Calu3 (cell line): ENCODE results near the gene MGMT. TPM values are rescaled to one million over a fixed set of nuclear protein-coding genes. Genes with fewer than 3 reads are reported as not detected.

Source experiments
- BruUV-seq: library from RNA; stranded (reverse); fragments of 400-500 nt; replicated peaks from 2 replicates; lab custom pipeline; 2021; lab: Mats Ljungman, UMichigan
- CTCF ChIA-PET: fragments of 300-600 bp; sonication (Branson Sonifier 250); formaldehyde crosslinking; loops from one replicate; lab custom pipeline; 2022; ENCODE audit warnings: antibody characterized with exemption; lab: Charles Lee
- DNase-seq: peaks from one replicate; pipeline ENCODE4 v3.0.0; 2022
- H3K27ac Mint-ChIP-seq: one replicate; pipeline ENCODE4 v1.8.0; 2022; ENCODE audit warnings: mixed read lengths; ENCODE audit not compliant: unreplicated experiment
- H3K27me3 Mint-ChIP-seq: one replicate; pipeline ENCODE4 v1.8.0; 2022; ENCODE audit warnings: mixed read lengths; ENCODE audit not compliant: unreplicated experiment
- H3K36me3 Mint-ChIP-seq: one replicate; pipeline ENCODE4 v1.8.0; 2022; ENCODE audit warnings: mild to moderate bottlenecking, moderate library complexity, mixed read lengths; ENCODE audit not compliant: insufficient read depth, unreplicated experiment
- H3K4me1 Mint-ChIP-seq: one replicate; pipeline ENCODE4 v1.8.0; 2022; ENCODE audit warnings: mild to moderate bottlenecking, low read depth, mixed read lengths; ENCODE audit not compliant: unreplicated experiment
- H3K4me3 Mint-ChIP-seq: one replicate; pipeline ENCODE4 v1.8.0; 2022; ENCODE audit warnings: mild to moderate bottlenecking, low read depth, moderate library complexity, mixed read lengths; ENCODE audit not compliant: unreplicated experiment
- H3K9me3 Mint-ChIP-seq: one replicate; pipeline ENCODE4 v1.8.0; 2022; ENCODE audit warnings: low read depth, mixed read lengths; ENCODE audit not compliant: unreplicated experiment
- CTCF ChIP-seq: fragments of 200-600 bp; IDR thresholded peaks from one replicate; pipeline ENCODE4 v1.8.0; 2022; ENCODE audit warnings: antibody characterized with exemption; ENCODE audit not compliant: unreplicated experiment
- intact Hi-C: fragments of 100-400 bp; cut with micrococcal nuclease; formaldehyde crosslinking; loops from one replicate; pipeline ENCODE4 v1.10.0; 2022; ENCODE audit not compliant: unreplicated experiment
- total RNA-seq: library from RNA; stranded (reverse); gene quantifications from 2 replicates; pipeline ENCODE4 v1.2.3, GENCODE V29; 2022

MGMT gene
- total RNA-seq, 1 experiment from 2014 or later: 8.3 TPM

DNA sequence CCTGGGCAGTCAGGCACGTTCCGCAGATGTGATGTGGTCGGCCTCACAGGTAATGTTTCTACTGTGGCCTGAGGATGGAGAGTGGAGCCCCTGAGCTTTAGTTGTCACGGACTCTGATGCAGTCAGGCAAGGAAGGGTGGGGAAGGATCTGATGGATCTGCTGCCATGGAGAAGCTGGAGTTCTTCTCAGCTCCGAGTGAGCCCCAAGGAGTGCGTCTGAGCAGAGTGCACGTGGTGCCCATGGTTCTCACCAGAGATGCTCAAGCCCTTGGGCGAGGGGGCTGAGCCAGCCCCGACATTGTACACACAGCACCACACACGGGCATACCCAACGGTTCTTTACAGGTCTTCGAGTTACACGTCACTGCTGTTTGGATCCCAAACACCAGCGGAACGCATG is 304.5 kb downstream of the MGMT start:
- Mint-ChIP-seq H3K27ac (no peak overlapping the region), H3K9me3 (peaks cover 4% of the 10 kb centered on the region), H3K27me3 (no peaks in the 10 kb centered on the region), H3K4me1 (no peaks in the 10 kb centered on the region), H3K4me3 (no peak overlapping the region), H3K36me3 (no peaks in the 10 kb centered on the region)
- intact Hi-C loops: no loop called here
- no peak for DNase-seq
- no TSS peak for BruUV-seq
- TF ChIP-seq CTCF: no peak
- CTCF ChIA-PET: no interaction called here

GRCh38 chr10:129771991-129772431 is 305.0 kb downstream of the MGMT start:
- no TSS peak for BruUV-seq
- Mint-ChIP-seq H3K27ac (no peak overlapping the region), H3K27me3 (no peaks in the 10 kb centered on the region), H3K4me3 (no peak overlapping the region), H3K36me3 (no peaks in the 10 kb centered on the region), H3K4me1 (no peaks in the 10 kb centered on the region), H3K9me3 (peaks cover 4% of the 10 kb centered on the region)
- intact Hi-C loops: no loop called here
- TF ChIP-seq CTCF: no peak
- DNase-seq: no peak
- CTCF ChIA-PET: no interaction called here

DNA sequence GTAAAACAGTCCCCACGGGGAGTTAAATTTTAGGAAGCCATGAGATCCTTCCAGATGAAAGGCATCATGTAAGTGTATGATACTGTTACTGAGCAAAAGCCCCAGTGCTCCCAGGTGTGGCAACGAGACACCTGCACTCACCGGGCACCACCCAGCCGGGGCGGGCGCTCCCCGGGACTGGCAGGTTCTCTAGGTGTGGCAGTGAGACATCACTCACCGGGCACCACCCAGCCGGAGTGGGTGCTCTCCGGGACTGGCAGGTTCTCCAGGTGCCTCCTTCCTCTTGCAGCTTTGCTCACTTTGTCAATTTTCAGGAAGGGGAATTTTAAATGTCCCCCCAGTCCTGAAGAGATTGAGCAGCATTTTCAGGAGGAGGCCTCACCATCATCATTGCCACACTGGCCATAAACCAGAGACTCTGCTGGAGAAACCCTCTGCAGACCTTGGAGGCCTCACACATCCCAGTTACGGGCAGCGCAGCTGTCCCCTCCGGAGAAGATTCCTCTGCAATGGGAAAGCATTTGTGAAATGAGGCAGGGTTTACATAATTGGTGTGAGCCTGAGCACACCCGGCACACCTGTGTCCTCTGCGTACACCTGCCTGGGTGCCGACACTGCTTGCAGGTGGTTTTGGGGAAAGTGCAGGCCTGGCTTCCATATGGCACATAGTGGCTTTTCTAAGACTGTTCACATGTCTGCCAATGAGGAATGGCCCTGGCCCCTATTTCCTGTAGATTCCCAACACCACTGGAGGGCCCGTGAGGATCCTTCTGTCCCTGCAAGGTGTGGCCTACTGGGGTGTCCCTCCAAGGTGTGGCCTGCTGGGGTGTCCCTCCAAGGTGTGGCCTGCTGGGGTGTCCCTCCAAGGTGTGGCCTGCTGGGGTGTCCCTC is 305.7 kb downstream of the MGMT start:
- intact Hi-C loops: no loop called here
- no peak overlapping the region for H3K4me3 Mint-ChIP-seq
- TF ChIP-seq CTCF: no peak
- peaks cover 7% of the 10 kb centered on the region for H3K9me3 Mint-ChIP-seq
- no peak overlapping the region for H3K27ac Mint-ChIP-seq
- no peaks in the 10 kb centered on the region for H3K27me3 Mint-ChIP-seq
- H3K36me3 Mint-ChIP-seq: no peaks in the 10 kb centered on the region
- CTCF ChIA-PET: no interaction called here
- no TSS peak for BruUV-seq
- DNase-seq: no peak
- no peaks in the 10 kb centered on the region for H3K4me1 Mint-ChIP-seq

GRCh38 chr10:129773359-129773990 is 306.4 kb downstream of the MGMT start:
- no peak overlapping the region for H3K4me3 Mint-ChIP-seq
- no peaks in the 10 kb centered on the region for H3K4me1 Mint-ChIP-seq
- H3K27ac Mint-ChIP-seq: no peak overlapping the region
- no peak for DNase-seq
- CTCF ChIA-PET: no interaction called here
- TF ChIP-seq CTCF: no peak
- BruUV-seq: no TSS peak
- H3K36me3 Mint-ChIP-seq: no peaks in the 10 kb centered on the region
- H3K9me3 Mint-ChIP-seq: peaks cover 8% of the 10 kb centered on the region
- intact Hi-C loops: no loop called here
- H3K27me3 Mint-ChIP-seq: no peaks in the 10 kb centered on the region
